Measurements from ENCODE around the gene FAM72B. TPM values are rescaled to one million over a fixed set of nuclear protein-coding genes. Genes with fewer than 3 reads are reported as not detected.

Gene FAM72B
- total RNA-seq, 3 donors from 2014 or later (not counting 1 experiment from before 2014, with no cell fraction given): 0.40 to 1.9 (median 1.0) TPM

Other genes starting within 250 kb of the FAM72B start
- gene SRGAP2C, start 635 bp upstream of the FAM72B start, total RNA-seq: 10 to 100 TPM; 12.0 to 24.0 (median 17.5) TPM